Retinal pigment epithelial cell (primary cell): Measurements from ENCODE around the gene RALA.
A peak's percentile ranks its signal among the peaks of the same experiment; 100 is the strongest.

ENCODE experiments used
- DNase-seq: peaks from one replicate; pipeline ENCODE4 v3.0.0-alpha.2; 2010; ENCODE audit warnings: low read depth
- H3K4me3 ChIP-seq: 2 replicates; pipeline ENCODE4 v1.5.1; 2011; ENCODE audit warnings: mild to moderate bottlenecking, low read length, control low read depth, moderate library complexity
- TF ChIP-seq, protein P1 (sequence below): conservative IDR thresholded peaks from 2 replicates; pipeline ENCODE4 v1.5.1; 2011; ENCODE audit warnings: low read depth, low read length, control low read depth, inconsistent platforms

The RALA gene

DNA sequence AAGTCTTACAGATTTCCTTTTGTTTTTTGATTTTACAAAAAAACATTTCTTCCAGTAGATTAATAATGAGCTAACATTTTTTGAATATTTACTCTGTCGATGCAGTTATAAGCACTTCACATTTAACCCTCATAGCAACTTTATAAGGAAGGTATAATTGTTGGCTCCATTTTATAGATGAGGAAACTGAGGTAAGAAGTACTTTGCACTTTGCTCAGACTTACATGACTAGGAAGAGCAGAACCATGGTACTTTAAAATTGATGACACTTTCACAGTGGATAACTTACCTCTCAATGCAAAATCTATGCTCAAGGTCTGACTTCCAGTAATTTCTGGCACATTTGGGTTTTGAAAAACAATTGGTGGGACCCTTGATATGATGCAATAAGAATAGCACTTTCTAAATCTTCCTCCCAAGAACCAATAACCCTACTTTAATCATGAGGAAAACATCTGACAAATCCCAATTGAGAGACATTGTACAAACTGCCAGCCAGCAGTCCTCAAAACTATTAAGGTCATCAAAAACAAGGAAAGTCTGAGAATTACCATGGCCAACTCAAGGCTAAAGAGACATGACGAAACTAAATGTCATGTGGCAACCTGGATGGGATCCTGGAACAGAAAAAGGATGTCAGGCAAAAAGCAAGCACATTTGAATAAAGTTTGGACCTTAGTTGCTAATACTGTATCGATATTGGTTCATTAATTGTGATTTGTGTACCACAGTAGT lies 72.6 kb downstream of the RALA start:
- TF ChIP-seq, protein P1, sequence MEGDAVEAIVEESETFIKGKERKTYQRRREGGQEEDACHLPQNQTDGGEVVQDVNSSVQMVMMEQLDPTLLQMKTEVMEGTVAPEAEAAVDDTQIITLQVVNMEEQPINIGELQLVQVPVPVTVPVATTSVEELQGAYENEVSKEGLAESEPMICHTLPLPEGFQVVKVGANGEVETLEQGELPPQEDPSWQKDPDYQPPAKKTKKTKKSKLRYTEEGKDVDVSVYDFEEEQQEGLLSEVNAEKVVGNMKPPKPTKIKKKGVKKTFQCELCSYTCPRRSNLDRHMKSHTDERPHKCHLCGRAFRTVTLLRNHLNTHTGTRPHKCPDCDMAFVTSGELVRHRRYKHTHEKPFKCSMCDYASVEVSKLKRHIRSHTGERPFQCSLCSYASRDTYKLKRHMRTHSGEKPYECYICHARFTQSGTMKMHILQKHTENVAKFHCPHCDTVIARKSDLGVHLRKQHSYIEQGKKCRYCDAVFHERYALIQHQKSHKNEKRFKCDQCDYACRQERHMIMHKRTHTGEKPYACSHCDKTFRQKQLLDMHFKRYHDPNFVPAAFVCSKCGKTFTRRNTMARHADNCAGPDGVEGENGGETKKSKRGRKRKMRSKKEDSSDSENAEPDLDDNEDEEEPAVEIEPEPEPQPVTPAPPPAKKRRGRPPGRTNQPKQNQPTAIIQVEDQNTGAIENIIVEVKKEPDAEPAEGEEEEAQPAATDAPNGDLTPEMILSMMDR, result no peak
- no peak for DNase-seq
- no peak overlapping the region for H3K4me3 ChIP-seq

DNA sequence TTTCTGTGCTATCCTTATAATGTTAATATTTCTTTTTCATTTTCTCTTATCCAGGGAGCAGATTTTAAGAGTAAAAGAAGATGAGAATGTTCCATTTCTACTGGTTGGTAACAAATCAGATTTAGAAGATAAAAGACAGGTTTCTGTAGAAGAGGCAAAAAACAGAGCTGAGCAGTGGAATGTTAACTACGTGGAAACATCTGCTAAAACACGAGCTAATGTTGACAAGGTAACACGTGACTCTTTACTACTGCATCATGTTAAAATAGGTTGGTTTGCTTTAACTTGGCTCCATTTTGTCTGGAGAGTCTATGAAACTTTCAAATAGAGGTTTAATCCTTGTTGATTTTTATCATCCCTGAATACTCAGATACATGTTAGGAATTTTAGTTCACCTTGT lies 73.3 kb downstream of the RALA start:
- DNase-seq, result no peak
- TF ChIP-seq, protein P1, result no peak
- H3K4me3 ChIP-seq, result no peak overlapping the region

DNA sequence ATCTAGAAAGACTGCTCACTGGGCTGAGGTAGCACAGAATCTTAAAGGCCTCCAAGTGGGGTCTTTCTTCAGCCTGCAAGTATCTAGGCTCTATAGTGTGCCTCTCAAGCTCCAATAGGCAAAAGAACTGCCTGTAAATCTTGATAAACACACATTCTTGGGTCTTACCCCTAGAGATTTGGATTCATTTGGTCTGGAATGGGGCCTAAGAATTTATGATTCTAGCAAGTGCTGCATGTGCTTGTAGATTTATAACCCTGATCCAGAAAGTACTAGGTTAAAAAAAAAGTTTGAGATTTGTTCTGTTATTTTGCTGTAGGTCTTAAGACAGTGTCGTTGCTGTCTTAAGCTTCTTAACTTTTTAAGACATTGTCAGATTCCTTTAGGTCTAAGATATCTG lies 74.1 kb downstream of the RALA start:
- TF ChIP-seq, protein P1, result no peak
- no peak overlapping the region for H3K4me3 ChIP-seq
- DNase-seq, result no peak

DNA sequence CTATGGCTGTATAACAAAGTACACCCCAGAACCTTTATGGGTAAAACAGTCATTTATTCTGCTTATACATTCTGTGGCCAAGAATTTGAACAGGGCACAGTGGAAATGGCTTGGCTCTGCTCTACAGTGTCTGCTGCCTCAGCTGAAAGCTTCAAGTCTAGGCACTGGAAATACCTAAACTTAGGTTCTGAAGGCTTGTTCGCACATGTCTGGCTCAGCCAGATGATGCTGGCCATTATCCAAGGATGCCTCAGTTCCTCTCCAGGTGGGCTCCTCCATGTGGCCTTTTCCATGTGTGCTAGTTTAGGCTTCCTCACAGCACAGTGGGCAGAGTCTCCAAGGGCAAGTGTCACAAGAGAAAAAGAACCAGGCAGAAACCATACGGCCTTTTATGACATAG lies 76.8 kb downstream of the RALA start:
- no peak for DNase-seq
- H3K4me3 ChIP-seq, result no peak overlapping the region
- TF ChIP-seq, protein P1, result no peak

DNA sequence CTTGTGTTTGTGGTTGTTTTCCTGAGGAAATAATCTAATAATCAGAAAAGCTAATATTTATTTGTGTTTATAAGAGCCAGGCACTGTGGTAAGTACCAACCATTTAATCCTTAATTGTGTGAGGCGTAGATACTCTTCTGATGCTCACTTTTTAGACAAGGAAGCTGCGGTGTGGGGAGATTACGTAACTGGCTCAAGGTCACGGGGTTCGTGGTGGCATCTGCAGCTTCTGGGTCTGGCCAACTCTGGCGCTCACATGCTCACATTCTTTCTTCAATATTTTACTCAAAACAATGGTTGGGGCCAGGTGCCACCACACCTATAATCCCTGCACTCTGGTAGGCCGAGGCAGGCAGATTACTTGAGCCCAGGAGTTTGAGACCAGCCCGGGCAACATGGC lies 77.6 kb downstream of the RALA start:
- TF ChIP-seq, protein P1, result no peak
- DNase-seq, result no peak
- H3K4me3 ChIP-seq, result no peak overlapping the region

DNA sequence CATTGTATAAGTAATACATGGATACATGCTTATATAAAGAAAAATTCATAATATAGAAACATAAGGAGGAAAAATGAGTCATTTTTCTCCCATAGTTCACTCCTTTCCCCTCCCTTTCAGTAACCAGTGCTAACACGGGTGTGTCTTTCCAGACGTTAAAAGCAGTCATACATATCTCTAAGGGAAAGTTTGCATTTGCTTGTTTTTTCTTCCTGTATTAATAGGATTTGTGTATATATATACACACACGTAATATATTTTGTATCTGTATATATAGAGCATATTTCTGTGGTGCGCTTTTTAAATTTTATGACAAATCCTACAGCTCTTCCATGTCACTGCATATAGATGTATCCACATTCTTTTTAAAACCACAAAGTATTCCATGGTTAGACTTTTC lies 78.8 kb downstream of the RALA start:
- TF ChIP-seq, protein P1, result no peak
- H3K4me3 ChIP-seq, result no peak overlapping the region
- no peak for DNase-seq

DNA sequence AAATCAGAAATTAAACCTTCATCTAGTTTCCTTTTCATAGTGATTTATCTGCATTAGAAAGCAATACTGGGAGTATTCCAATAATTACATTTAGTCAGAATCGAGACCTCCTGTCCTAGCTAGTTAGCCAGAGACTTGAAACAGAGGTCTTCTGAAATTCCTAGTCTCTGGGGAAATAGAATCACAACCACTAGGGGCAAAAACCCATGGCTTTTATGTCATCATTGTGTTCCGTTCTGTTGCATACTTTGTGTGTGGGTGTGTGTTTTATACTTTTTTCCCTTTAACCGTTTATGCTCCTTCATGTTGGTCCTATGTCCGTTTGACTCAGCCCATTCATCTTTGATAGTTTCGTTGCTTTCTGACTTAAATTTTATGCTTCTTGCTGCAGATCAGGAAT lies 79.8 kb downstream of the RALA start:
- H3K4me3 ChIP-seq, result no peak overlapping the region
- TF ChIP-seq, protein P1, result peak; percentile 27
- DNase-seq, result no peak
